Hematopoietic multipotent progenitor cell treated with erythropoietin and hydrocortisone succinate and interleukin-3 and kit ligand, for 15 days (in vitro differentiated cells): ENCODE data around the gene PCMT1.
"Not testable (repeated sequence)": the region's sequence is repeated elsewhere in the genome, so short reads cannot be mapped to it uniquely, and the experiment has no call there.

Source experiments
- DNase-seq: peaks from one replicate; pipeline ENCODE4 v3.0.0-alpha.2; 2015; ENCODE audit warnings: low spot score

The PCMT1 gene

GRCh38 chr6:149820506-149820905 lies 71.0 kb downstream of the PCMT1 start:
- no peak for DNase-seq

GRCh38 chr6:149821492-149821891 lies 72.0 kb downstream of the PCMT1 start:
- no peak for DNase-seq

GRCh38 chr6:149823013-149823412 lies 73.5 kb downstream of the PCMT1 start:
- DNase-seq: no peak

- DNase-seq: no peak
These were observed 75.8 kb downstream of the PCMT1 start for GRCh38 chr6:149825292-149825691.

GRCh38 chr6:149830731-149831307 lies 81.3 kb downstream of the PCMT1 start:
- no peak for DNase-seq

- DNase-seq: no peak
These were observed 81.8 kb downstream of the PCMT1 start for GRCh38 chr6:149831308-149831820.

GRCh38 chr6:149833651-149834050 lies 84.1 kb downstream of the PCMT1 start:
- DNase-seq: no peak

GRCh38 chr6:149834513-149835481 lies 85.3 kb downstream of the PCMT1 start:
- DNase-seq: peak; percentile 80

- DNase-seq: peak; percentile 61
These were observed 91.0 kb downstream of the PCMT1 start for GRCh38 chr6:149840345-149841075.

GRCh38 chr6:149842331-149842730 lies 92.8 kb downstream of the PCMT1 start:
- DNase-seq: no peak

- DNase-seq: no peak
These were observed 93.6 kb downstream of the PCMT1 start for GRCh38 chr6:149843051-149843633.

- not testable (repeated sequence) for DNase-seq
These were observed 94.5 kb downstream of the PCMT1 start for GRCh38 chr6:149844036-149844435.

GRCh38 chr6:149844480-149844879 lies 94.9 kb downstream of the PCMT1 start:
- no peak for DNase-seq

- DNase-seq: no peak
These were observed 96.0 kb downstream of the PCMT1 start for GRCh38 chr6:149845549-149845948.

GRCh38 chr6:149846321-149846720 lies 96.8 kb downstream of the PCMT1 start:
- DNase-seq: no peak

GRCh38 chr6:149847939-149848267 lies 98.4 kb downstream of the PCMT1 start:
- DNase-seq: no peak

- not testable (repeated sequence) for DNase-seq
These were observed 98.8 kb downstream of the PCMT1 start for GRCh38 chr6:149848343-149848742.

GRCh38 chr6:149851461-149852110 lies 102.0 kb downstream of the PCMT1 start:
- no peak for DNase-seq

- no peak for DNase-seq
These were observed 102.6 kb downstream of the PCMT1 start for GRCh38 chr6:149852180-149852579.

GRCh38 chr6:149852881-149853280 lies 103.3 kb downstream of the PCMT1 start:
- DNase-seq: no peak

- DNase-seq: not testable (repeated sequence)
These were observed 104.5 kb downstream of the PCMT1 start for GRCh38 chr6:149854017-149854416.

- DNase-seq: no peak
These were observed 105.0 kb downstream of the PCMT1 start for GRCh38 chr6:149854532-149854931.
